ENCODE measurements around the gene ATP2B1.
A peak's percentile ranks its signal among the peaks of the same experiment; 100 is the strongest.

The ATP2B1 gene

DNA sequence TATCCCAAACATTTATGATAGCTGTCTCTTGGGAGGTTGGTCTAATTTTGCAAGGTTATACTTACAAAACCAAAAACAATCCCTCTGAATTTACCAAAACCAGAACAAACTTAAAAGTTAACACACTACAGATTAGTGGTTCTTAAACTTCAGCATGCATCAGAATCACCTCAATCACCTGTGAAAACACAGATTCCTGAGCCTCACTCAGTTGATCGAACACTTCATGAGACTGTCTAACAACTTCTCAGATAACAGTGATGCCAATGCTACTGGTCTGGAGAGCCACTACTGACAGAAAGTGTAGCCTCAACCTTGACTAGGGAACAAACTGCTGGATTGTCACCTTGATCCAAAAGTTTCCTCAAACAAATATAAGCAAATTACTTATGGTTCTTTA lies 44.2 kb downstream of the ATP2B1 start:
- DNase-seq (ENCODE audit: extremely low spot score, insufficient read length, low read depth) (no peak), FAIRE-seq (no peak)

GRCh38 chr12:89663577-89664357 lies 44.9 kb downstream of the ATP2B1 start:
- FAIRE-seq (peak; percentile 76), DNase-seq (ENCODE audit: extremely low spot score, insufficient read length, low read depth) (no peak)

- DNase-seq (ENCODE audit: extremely low spot score, insufficient read length, low read depth) (no peak), FAIRE-seq (peak; percentile 57)
Observed at GRCh38 chr12:89662623-89663022, 46.0 kb downstream of the ATP2B1 start.

- peak; percentile 78 for FAIRE-seq
- DNase-seq (ENCODE audit: extremely low spot score, insufficient read length, low read depth) = no peak
Observed at GRCh38 chr12:89661706-89662330, 46.8 kb downstream of the ATP2B1 start.

DNA sequence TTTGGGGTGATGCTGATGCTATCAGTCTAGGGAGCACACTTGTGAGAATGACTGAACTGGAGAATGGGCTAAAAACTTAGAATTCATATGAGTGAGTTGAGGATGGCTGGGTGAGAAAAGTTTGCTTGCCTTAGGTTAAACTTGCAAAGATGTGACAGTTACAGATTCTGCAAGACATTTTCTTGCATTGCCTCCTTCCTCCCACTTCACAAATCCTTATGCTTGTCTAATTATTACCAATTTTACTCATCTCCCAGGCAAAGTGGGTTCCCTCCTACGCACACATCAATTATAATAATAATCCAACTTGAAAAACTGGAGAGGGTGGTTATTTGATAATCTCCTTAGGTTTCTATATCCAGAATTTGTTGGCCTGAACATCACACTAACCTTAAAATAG lies 50.9 kb downstream of the ATP2B1 start:
- DNase-seq (ENCODE audit: extremely low spot score, insufficient read length, low read depth) = no peak
- FAIRE-seq = no peak

- DNase-seq (ENCODE audit: extremely low spot score, insufficient read length, low read depth) (no peak), FAIRE-seq (no peak)
Observed at GRCh38 chr12:89657066-89657465, 51.6 kb downstream of the ATP2B1 start.

DNA sequence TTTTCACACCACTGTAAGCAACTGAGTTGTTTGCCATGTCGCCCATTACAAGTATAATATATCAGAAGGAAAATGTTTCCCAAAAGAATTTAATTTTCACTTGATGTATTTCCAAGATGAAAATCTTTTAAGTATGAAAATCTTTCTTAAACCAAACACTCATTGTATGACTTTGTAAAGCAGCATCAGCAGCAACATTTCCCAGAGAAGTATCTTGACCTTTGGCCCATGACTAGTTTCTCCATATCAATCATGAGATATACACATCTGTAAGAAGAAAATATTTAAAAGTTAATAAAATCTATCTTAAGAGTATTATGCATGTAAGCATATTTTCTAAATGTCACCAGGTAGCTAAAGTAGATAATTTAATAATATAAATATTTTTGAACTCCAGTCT lies 52.8 kb downstream of the ATP2B1 start:
- no peak for FAIRE-seq
- no peak for DNase-seq (ENCODE audit: extremely low spot score, insufficient read length, low read depth)

- DNase-seq (ENCODE audit: extremely low spot score, insufficient read length, low read depth) (no peak), FAIRE-seq (no peak)
Observed at GRCh38 chr12:89651192-89651591, 57.4 kb downstream of the ATP2B1 start.

- DNase-seq (ENCODE audit: extremely low spot score, insufficient read length, low read depth) (no peak), FAIRE-seq (no peak)
Observed at GRCh38 chr12:89650239-89650638, 58.4 kb downstream of the ATP2B1 start.

DNA sequence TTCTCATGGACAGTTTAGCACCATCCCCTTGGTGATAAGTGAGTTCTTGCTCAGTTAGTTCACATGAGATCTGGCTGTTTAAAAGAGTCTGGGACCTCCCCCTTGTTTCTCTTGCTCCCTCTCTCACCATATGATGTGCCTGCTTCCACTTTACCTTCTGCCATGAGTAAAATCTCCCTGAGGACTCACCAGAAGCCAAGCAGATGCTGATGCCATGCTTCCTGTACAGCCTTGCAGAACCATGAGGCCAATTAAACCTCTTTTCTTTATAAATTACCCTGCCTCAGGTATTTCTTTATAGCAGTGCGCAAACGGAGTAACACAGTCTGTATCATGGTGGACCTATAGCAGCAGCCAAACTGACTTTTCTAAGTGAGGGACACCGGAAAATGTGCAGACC lies 58.8 kb downstream of the ATP2B1 start:
- FAIRE-seq (no peak), DNase-seq (ENCODE audit: extremely low spot score, insufficient read length, low read depth) (no peak)

GRCh38 chr12:89649139-89649538 lies 59.5 kb downstream of the ATP2B1 start:
- DNase-seq (ENCODE audit: extremely low spot score, insufficient read length, low read depth) (no peak), FAIRE-seq (no peak)

DNA sequence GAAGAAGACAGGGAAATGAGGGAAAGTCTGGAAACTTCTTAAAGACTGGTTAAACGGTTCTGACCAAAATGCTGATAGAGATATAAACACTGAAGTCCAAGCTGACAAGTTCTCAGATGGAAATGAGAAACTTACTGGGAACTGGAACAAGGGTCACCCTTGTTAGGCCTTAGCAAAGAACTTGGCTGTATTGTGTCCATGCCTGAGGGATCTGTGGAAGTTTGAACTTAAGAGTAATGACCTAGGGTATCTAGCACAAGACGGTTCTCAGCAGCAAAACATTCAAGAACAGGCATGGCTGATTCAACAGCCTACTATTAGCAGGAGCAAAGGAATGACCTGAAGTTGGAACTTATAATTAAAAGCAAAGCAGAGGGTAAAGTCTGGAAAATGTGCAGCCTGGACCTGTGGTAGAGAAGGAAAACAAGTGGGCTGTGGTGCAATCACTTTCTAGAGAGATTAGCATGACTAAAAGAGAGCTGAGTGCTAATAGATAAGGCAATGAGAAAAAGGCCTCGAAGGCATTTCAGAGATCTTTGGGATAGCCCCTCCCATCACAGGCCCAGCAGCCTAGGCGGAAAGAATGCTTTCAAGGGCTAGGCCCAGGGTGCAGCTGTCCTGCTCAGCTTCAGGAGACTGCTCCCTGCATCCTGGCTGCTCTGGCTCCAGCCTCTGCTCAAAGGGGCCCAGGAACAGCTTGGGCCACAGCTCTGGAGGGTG lies 60.3 kb downstream of the ATP2B1 start:
- FAIRE-seq = no peak
- no peak for DNase-seq (ENCODE audit: extremely low spot score, insufficient read length, low read depth)

- FAIRE-seq (no peak), DNase-seq (ENCODE audit: extremely low spot score, insufficient read length, low read depth) (no peak)
Observed at GRCh38 chr12:89645434-89645833, 63.2 kb downstream of the ATP2B1 start.

DNA sequence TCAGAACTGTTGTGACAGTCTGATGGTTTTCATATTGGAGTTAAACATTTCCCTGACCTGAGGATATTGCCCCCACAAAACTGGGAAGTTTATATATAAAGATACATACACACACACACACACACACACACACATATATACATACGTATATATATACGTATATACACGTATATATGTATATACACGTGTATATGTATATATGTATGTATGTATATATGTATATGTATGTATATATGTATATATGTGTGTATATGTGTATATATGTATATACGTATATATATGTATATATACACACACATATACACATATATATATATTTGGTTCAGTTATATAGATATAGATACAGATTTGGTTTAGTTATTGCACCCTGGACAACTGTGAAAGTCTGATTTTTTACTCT lies 65.7 kb downstream of the ATP2B1 start:
- no peak for DNase-seq (ENCODE audit: extremely low spot score, insufficient read length, low read depth)
- FAIRE-seq = no peak

GRCh38 chr12:89636776-89637160 lies 71.9 kb downstream of the ATP2B1 start:
- FAIRE-seq = no peak
- DNase-seq (ENCODE audit: extremely low spot score, insufficient read length, low read depth) = no peak

DNA sequence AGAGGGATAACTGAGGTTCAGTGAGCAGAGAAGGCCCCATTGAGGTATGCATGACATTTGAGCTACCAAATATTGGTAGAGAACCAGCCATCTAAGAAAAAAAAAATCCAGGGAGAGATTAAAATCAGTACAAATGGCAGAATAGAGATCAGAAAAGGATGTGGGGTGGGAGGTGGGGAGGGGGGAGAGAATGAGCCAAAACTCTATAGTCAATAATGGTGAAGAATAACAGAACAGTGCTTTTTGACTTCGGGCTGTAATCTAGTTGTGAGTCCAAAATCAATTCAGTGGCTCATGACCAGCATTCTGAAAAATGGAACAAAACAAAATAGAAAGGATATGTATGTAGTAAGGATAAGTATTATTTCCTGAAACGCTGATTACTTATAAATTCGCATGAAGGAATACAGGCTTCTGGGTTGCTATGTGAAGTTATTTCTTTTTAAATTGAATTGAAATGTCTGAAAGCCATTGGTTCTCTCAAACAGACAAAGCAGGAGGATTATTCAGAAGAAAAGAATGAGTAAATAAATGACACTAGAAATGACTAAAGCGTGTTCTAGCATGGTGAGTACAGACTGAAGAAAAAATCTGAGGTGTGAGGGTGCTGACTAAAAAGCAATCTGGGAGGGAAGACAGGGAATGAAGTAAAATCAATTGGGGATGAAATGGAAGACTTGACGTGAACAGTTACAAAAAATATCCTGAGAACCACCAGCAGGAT lies 72.4 kb downstream of the ATP2B1 start:
- FAIRE-seq (no peak), DNase-seq (ENCODE audit: extremely low spot score, insufficient read length, low read depth) (no peak)

DNA sequence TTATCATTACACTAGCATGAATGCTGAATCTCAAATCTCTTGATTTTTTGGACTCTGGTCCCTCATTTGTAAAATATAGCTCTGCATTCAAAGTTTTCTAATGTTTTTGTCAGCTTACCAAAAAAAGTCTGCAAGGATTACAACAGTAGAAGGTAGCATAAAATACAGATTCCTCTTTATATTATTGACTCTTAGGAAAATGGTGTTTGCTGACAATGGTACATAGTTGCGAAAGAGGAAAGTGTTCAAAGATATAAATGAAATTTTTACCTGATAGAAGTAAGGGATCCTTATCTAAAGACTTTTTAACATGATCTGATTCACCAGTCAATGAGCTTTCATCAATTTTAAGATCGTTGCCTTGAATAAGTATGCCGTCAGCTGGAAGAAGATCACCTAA lies 74.1 kb downstream of the ATP2B1 start:
- FAIRE-seq = no peak
- no peak for DNase-seq (ENCODE audit: extremely low spot score, insufficient read length, low read depth)

- no peak for FAIRE-seq
- DNase-seq (ENCODE audit: extremely low spot score, insufficient read length, low read depth) = no peak
Observed at GRCh38 chr12:89632778-89633177, 75.9 kb downstream of the ATP2B1 start.

- FAIRE-seq = no peak
- no peak for DNase-seq (ENCODE audit: extremely low spot score, insufficient read length, low read depth)
Observed at GRCh38 chr12:89622115-89622514, 86.5 kb downstream of the ATP2B1 start.

- DNase-seq (ENCODE audit: extremely low spot score, insufficient read length, low read depth) (no peak), FAIRE-seq (no peak)
Observed at GRCh38 chr12:89621521-89621920, 87.1 kb downstream of the ATP2B1 start.

- DNase-seq (ENCODE audit: extremely low spot score, insufficient read length, low read depth) (no peak), FAIRE-seq (no peak)
Observed at GRCh38 chr12:89619764-89620163, 88.9 kb downstream of the ATP2B1 start.
